HCT116 (cell line): ENCODE results near the gene MID1IP1. TPM values are rescaled to one million over a fixed set of nuclear protein-coding genes. Genes with fewer than 3 reads are reported as not detected.

Experiments used
- ATAC-seq: fragments of 200-7000 bp; cut with Tn5 transposase; 2 replicates; pipeline ENCODE4 v1.9.1; 2020; ENCODE audit warnings: mild to moderate bottlenecking, moderate library complexity
- Bru-seq: library from RNA; stranded (reverse); fragments of 400-500 nt; gene quantifications from one replicate; lab custom pipeline; 2021; lab: Mats Ljungman, UMichigan
- BruChase-seq, 2 experiments: library from RNA; stranded (reverse); fragments of 400-500 nt; gene quantifications; one replicate each; lab custom pipeline; 2021; lab: Mats Ljungman, UMichigan
- BruUV-seq: library from RNA; stranded (reverse); fragments of 400-500 nt; replicated peaks from 2 replicates; lab custom pipeline; 2021; lab: Mats Ljungman, UMichigan
- CTCF ChIA-PET: fragments of 300-600 bp; sonication (Branson Sonifier 250); formaldehyde crosslinking; loops from one replicate; lab custom pipeline; 2021; ENCODE audit warnings: antibody characterized with exemption; lab: Charles Lee
- POLR2A ChIA-PET: fragments of 300-600, 350-600 bp; sonication (Branson Sonifier 250); formaldehyde crosslinking; loops from one replicate; lab custom pipeline; 2021; ENCODE audit warnings: antibody characterized with exemption; lab: Charles Lee
- RAD21 ChIA-PET, 2 experiments: fragments of 300-600 bp; sonication (Branson Sonifier 250); formaldehyde crosslinking; loops; one replicate each; lab custom pipeline; 2023; ENCODE audit warnings: low total read pairs in 2 of 2; ENCODE audit not compliant: uncharacterized antibody in 2 of 2, unreplicated experiment in 2 of 2, low non-redundant PET in 1 of 2; lab: Charles Lee
- DNase-seq: peaks from one replicate; pipeline ENCODE4 v3.0.0-alpha.2; 2010; ENCODE audit warnings: low read depth, low spot score
- H2AFZ ChIP-seq: fragments of 200-600 bp; shearing (Covaris generic), sonication (generic); 2 replicates; pipeline ENCODE4 v1.6.1; 2017; ENCODE audit warnings: low read depth, mixed run types, mixed read lengths, antibody characterized with exemption, low read length; ENCODE audit not compliant: poor library complexity, severe bottlenecking
- H3K27ac ChIP-seq: 2 replicates; pipeline ENCODE4 v1.5.1; 2012; ENCODE audit warnings: low read depth, low read length
- H3K27me3 ChIP-seq: fragments of 200-600 bp; sonication (generic); 2 replicates; pipeline ENCODE4 v1.6.1; 2016; ENCODE audit warnings: mixed run types, low read length, mixed read lengths; ENCODE audit not compliant: insufficient read depth
- H3K36me3 ChIP-seq, 2 experiments: fragments of 200-500 bp in 1 of 2; fragments of 200-600 bp in 1 of 2; sonication (Bioruptor generic) in 1 of 2; sonication (generic) in 1 of 2; 2 replicates each; pipeline versions ENCODE4 v1.5.1 to v1.6.1; 2014 to 2016; ENCODE audit warnings: low read length in 2 of 2, inconsistent platforms in 1 of 2, mixed read lengths in 1 of 2, mixed run types in 1 of 2; ENCODE audit not compliant: insufficient read depth in 2 of 2, control insufficient read depth in 1 of 2
- H3K4me1 ChIP-seq, 2 experiments: fragments of 200-600 bp in 1 of 2; sonication (generic) in 1 of 2; 2 replicates each; pipeline versions ENCODE4 v1.5.1 to v1.6.1; 2012 to 2017; ENCODE audit warnings: low read length in 2 of 2, inconsistent platforms in 1 of 2, mild to moderate bottlenecking in 1 of 2, mixed read lengths in 1 of 2, mixed run types in 1 of 2, moderate library complexity in 1 of 2; ENCODE audit not compliant: insufficient read depth in 2 of 2, control insufficient read depth in 1 of 2
- H3K4me2 ChIP-seq: fragments of 200-600 bp; sonication (generic); 2 replicates; pipeline ENCODE4 v1.6.1; 2017; ENCODE audit warnings: mixed run types, low read length, mixed read lengths
- H3K4me3 ChIP-seq, 2 experiments: fragments of 200-600 bp in 1 of 2; sonication (generic) in 1 of 2; replicated peaks in 1 of 2; 2 replicates each; pipeline ENCODE4 v1.5.1; 2011 to 2016; ENCODE audit warnings: low read length in 2 of 2, control low read depth in 1 of 2, low read depth in 1 of 2, mild to moderate bottlenecking in 1 of 2, mixed read lengths in 1 of 2, mixed run types in 1 of 2
- H3K79me2 ChIP-seq: fragments of 200-600 bp; sonication (generic); 2 replicates; pipeline ENCODE4 v1.6.1; 2017; ENCODE audit warnings: mild to moderate bottlenecking, mixed run types, low read length, moderate library complexity, mixed read lengths; ENCODE audit not compliant: insufficient read depth
- H3K9ac ChIP-seq: fragments of 200-600 bp; sonication (generic); 2 replicates; pipeline ENCODE4 v1.6.1; 2016; ENCODE audit warnings: low read length, mixed read lengths
- H3K9me2 ChIP-seq: fragments of 200-600 bp; sonication (generic), shearing (Covaris generic); 2 replicates; pipeline ENCODE4 v1.6.1; 2017; ENCODE audit warnings: mixed run types, mild to moderate bottlenecking, moderate library complexity; ENCODE audit not compliant: insufficient read depth
- H3K9me3 ChIP-seq, 2 experiments: fragments of 200-500 bp in 1 of 2; fragments of 200-600 bp in 1 of 2; sonication (Bioruptor generic) in 1 of 2; sonication (generic) in 1 of 2; 2 replicates each; pipeline ENCODE4 v1.6.1; 2014 to 2017; ENCODE audit warnings: low read length in 2 of 2, mixed read lengths in 2 of 2, inconsistent platforms in 1 of 2, low read depth in 1 of 2, mild to moderate bottlenecking in 1 of 2, mixed run types in 1 of 2, moderate library complexity in 1 of 2; ENCODE audit not compliant: control insufficient read depth in 1 of 2, insufficient read depth in 1 of 2
- H4K20me1 ChIP-seq: fragments of 200-600 bp; sonication (generic), shearing (Covaris generic); 2 replicates; pipeline ENCODE4 v1.6.1; 2017; ENCODE audit warnings: mixed run types, mild to moderate bottlenecking, moderate library complexity; ENCODE audit not compliant: insufficient read depth
- CBX3 ChIP-seq: IDR thresholded peaks from 2 replicates; pipeline ENCODE4 v1.6.1; 2012; ENCODE audit warnings: low read depth
- FOSL1 ChIP-seq: IDR thresholded peaks from 2 replicates; pipeline ENCODE4 v1.6.1; 2012; ENCODE audit warnings: low read depth
- MAX ChIP-seq: IDR thresholded peaks from 2 replicates; pipeline ENCODE4 v1.6.1; 2012
- POLR2A ChIP-seq: IDR thresholded peaks from 2 replicates; pipeline ENCODE4 v1.7.0; 2011; ENCODE audit warnings: borderline replicate concordance; ENCODE audit not compliant: insufficient read depth, insufficient read length; ENCODE audit errors: extremely low read depth
- POLR2AphosphoS5 ChIP-seq: IDR thresholded peaks from 2 replicates; pipeline ENCODE4 v1.6.1; 2011; ENCODE audit warnings: mild to moderate bottlenecking, low read depth, low read length, moderate library complexity
- RAD21 ChIP-seq: IDR thresholded peaks from 2 replicates; pipeline ENCODE4 v1.6.1; 2012; ENCODE audit warnings: low read depth, mild to moderate bottlenecking
- SIN3A ChIP-seq: IDR thresholded peaks from 2 replicates; pipeline ENCODE4 v1.6.1; 2012; ENCODE audit warnings: low read depth
- SRF ChIP-seq: IDR thresholded peaks from 2 replicates; pipeline ENCODE4 v1.6.1; 2012; ENCODE audit warnings: low read depth
- TCF7L2 ChIP-seq: IDR thresholded peaks from 2 replicates; pipeline ENCODE4 v1.7.0; 2011; ENCODE audit warnings: borderline replicate concordance, inconsistent platforms; ENCODE audit not compliant: insufficient read depth, insufficient read length; ENCODE audit errors: extremely low read depth
- YY1 ChIP-seq: IDR thresholded peaks from 2 replicates; pipeline ENCODE4 v1.6.1; 2011; ENCODE audit warnings: low read length, low read depth, moderate library complexity, mild to moderate bottlenecking; ENCODE audit not compliant: insufficient replicate concordance; ENCODE audit errors: extremely low read depth
- ZFX ChIP-seq: fragments of 450-650 bp; IDR thresholded peaks from 2 replicates; pipeline ENCODE4 v1.6.1; 2017
- intact Hi-C: fragments of 100-400 bp; cut with micrococcal nuclease; formaldehyde crosslinking; loops from 2 replicates; pipeline ENCODE4 v1.10.0; 2022
- long read RNA-seq: library from polyadenylated mRNA; unstranded; transcript quantifications from one replicate; pipeline ENCODE4 v2.0.0, GENCODE V29; 2021; ENCODE audit not compliant: unreplicated experiment
- polyA plus RNA-seq: library from polyadenylated mRNA; unstranded; fragments of >200 nt; gene quantifications from 2 replicates; pipeline ENCODE4 v1.2.1, GENCODE V29; 2012; ENCODE audit warnings: missing spikeins
- total RNA-seq: library from RNA; stranded (reverse); gene quantifications from one replicate; pipeline ENCODE4 v1.2.1, GENCODE V29; 2021; ENCODE audit not compliant: unreplicated experiment
- TF ChIP-seq, protein P1 (sequence below): IDR thresholded peaks from 2 replicates; pipeline ENCODE4 v1.6.1; 2012
- TF ChIP-seq, protein P2 (sequence below): IDR thresholded peaks from 2 replicates; pipeline ENCODE4 v1.6.1; 2012; ENCODE audit warnings: low read depth

Gene MID1IP1
- 109 TPM for total RNA-seq
- polyA plus RNA-seq = 93.3 and 104 TPM in 2 replicates
- percentile 98 among the genes with signal in this experiment for Bru-seq, nascent RNA
- percentile 97 among the genes with signal in this experiment for BruChase-seq, experiment 1, labeled RNA remaining after a 6-hour chase
- BruChase-seq, experiment 2, labeled RNA remaining after a 2-hour chase = percentile 99 among the genes with signal in this experiment
- long read RNA-seq, transcript MID1IP1-201 (2 exons, 2,536 nt) = major isoform, 121 of 174 reads
- long read RNA-seq, partial matches to known transcripts = 1 of 174 reads
- long read RNA-seq, other reads (novel, unspliced or antisense) = 50 of 174 reads

GRCh38 chrX:38800981-38801845, at the start of gene MID1IP1:
Gene MID1IP1, plus strand, starts transcription at chrX:38801459. Its CDS starts 3,488 bp downstream, at chrX:38804947.
- intact Hi-C loops = loop anchor here (10.0 kb wide), 1 partner anchor 1374 kb away; no protein-coding TSS in a partner anchor
- no peak within 1 kb of the TSS for H2AFZ ChIP-seq

More at GRCh38 chrX:38800981-38801845, at the start of gene MID1IP1:
- Histone ChIP-seq H3K36me3 (peaks cover 0 to 5% of the 10 kb centered on the region in 2 experiments; a peak in 1 of 4 replicates), H3K9ac (peak within 1 kb of the TSS; percentile 91), H3K4me2 (peak within 1 kb of the TSS; percentile 84), H4K20me1 (no peaks in the 10 kb centered on the region), H3K9me3 (no peaks in the 10 kb centered on the region), H3K9me2 (no peaks in the 10 kb centered on the region), H3K79me2 (peaks cover 39% of the 10 kb centered on the region), H3K4me3 (peak within 1 kb of the TSS; percentile 64 to 77), H3K4me1 (peaks cover 4 to 33% of the 10 kb centered on the region in 2 experiments), H3K27me3 (no peaks in the 10 kb centered on the region), H3K27ac (peak within 1 kb of the TSS; percentile 98)
- RAD21 ChIA-PET = no interaction called here
- no TSS peak for BruUV-seq
- DNase-seq (peak; percentile 77), ATAC-seq (peak; percentile 59)
- TF ChIP-seq POLR2AphosphoS5 (peak; percentile 79), TCF7L2 (no peak), MAX (no peak), YY1 (peak; percentile 70), CBX3 (no peak), SRF (no peak), ZFX (peak; percentile 21; the same call in 1 of the 2 replicates), SIN3A (no peak), FOSL1 (no peak), RAD21 (no peak), POLR2A (no peak)
- TF ChIP-seq, protein P1, sequence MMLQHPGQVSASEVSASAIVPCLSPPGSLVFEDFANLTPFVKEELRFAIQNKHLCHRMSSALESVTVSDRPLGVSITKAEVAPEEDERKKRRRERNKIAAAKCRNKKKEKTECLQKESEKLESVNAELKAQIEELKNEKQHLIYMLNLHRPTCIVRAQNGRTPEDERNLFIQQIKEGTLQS = no peak
- TF ChIP-seq, protein P2, sequence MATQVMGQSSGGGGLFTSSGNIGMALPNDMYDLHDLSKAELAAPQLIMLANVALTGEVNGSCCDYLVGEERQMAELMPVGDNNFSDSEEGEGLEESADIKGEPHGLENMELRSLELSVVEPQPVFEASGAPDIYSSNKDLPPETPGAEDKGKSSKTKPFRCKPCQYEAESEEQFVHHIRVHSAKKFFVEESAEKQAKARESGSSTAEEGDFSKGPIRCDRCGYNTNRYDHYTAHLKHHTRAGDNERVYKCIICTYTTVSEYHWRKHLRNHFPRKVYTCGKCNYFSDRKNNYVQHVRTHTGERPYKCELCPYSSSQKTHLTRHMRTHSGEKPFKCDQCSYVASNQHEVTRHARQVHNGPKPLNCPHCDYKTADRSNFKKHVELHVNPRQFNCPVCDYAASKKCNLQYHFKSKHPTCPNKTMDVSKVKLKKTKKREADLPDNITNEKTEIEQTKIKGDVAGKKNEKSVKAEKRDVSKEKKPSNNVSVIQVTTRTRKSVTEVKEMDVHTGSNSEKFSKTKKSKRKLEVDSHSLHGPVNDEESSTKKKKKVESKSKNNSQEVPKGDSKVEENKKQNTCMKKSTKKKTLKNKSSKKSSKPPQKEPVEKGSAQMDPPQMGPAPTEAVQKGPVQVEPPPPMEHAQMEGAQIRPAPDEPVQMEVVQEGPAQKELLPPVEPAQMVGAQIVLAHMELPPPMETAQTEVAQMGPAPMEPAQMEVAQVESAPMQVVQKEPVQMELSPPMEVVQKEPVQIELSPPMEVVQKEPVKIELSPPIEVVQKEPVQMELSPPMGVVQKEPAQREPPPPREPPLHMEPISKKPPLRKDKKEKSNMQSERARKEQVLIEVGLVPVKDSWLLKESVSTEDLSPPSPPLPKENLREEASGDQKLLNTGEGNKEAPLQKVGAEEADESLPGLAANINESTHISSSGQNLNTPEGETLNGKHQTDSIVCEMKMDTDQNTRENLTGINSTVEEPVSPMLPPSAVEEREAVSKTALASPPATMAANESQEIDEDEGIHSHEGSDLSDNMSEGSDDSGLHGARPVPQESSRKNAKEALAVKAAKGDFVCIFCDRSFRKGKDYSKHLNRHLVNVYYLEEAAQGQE = no peak
- POLR2A ChIA-PET = no interaction called here
- CTCF ChIA-PET = interaction anchor here (0.6 to 1.1 kb wide), 2 partner anchors 33 to 351 kb away, joined by 3 to 4 read pairs; no protein-coding TSS in a partner anchor
